Measurements from ENCODE around the gene CLTC. TPM values are rescaled to one million over a fixed set of nuclear protein-coding genes. Genes with fewer than 3 reads are reported as not detected.

Gene CLTC
- total and polyA plus RNA-seq, 2 of the 8 experiments (the other 6 are each of a cell fraction or from before 2014, with no cell fraction given), result 175 to 283 TPM

- H3K4me2 ChIP-seq (ENCODE audit: insufficient read depth in 1 of 2, low read depth in 2 of 2, low read length in 2 of 2), result no peak overlapping the region
- H3K23ac ChIP-seq (ENCODE audit: insufficient read length), result no peak overlapping the region
- no peak overlapping the region for H2BK5ac ChIP-seq (ENCODE audit: low read depth, low read length)
- peaks cover 3% of the 10 kb centered on the region; the same call in 1 of the 2 replicates for H3K79me1 ChIP-seq (ENCODE audit: low read depth, low read length)
- H4K91ac ChIP-seq (replicated peaks; ENCODE audit: insufficient read length, low read length), result no peak overlapping the region
- H4K20me1 ChIP-seq (replicated peaks in 1 of 2; ENCODE audit: control insufficient read depth in 1 of 2, insufficient read depth in 2 of 2, low read length in 2 of 2), result peaks cover 0 to 2% of the 10 kb centered on the region in 2 experiments
- no peak overlapping the region for H3K4ac ChIP-seq (replicated peaks; ENCODE audit: insufficient read length, low read depth, low read length)
- TF ChIP-seq RFX5 (IDR thresholded peaks at IDR 0.05; ENCODE audit: borderline replicate concordance, low read depth, low read length), result no peak
- no peak overlapping the region for H4K8ac ChIP-seq (ENCODE audit: extremely low read depth, insufficient read depth, low read length)
- H3K27ac ChIP-seq (ENCODE audit: low read depth, low read length), result no peak overlapping the region
- no peaks in the 10 kb centered on the region; a peak in 1 of 7 replicates for H3K4me1 ChIP-seq (replicated peaks in 1 of 4; ENCODE audit: control insufficient read depth in 3 of 4, insufficient read depth in 4 of 4, low read length in 3 of 4)
- WGBS, 2 experiments (ENCODE audit: extremely low coverage in 1 of 2, insufficient coverage in 1 of 2, insufficient read length in 1 of 2, insufficient replicate concordance in 2 of 2, low coverage in 1 of 2, low lambda C conversion rate in 2 of 2, missing lambda C conversion rate in 1 of 2), result 100% methylated on average over 1 of the region's 2 CpGs; no CpG with 5 or more reads in 1 of the 2 experiments
- H3K9me3 ChIP-seq (ENCODE audit: insufficient read depth in 2 of 2, low read depth in 1 of 2, low read length in 1 of 2), result no peaks in the 10 kb centered on the region
- peaks cover 3 to 77% of the 10 kb centered on the region in 2 experiments for H3K79me2 ChIP-seq (ENCODE audit: control insufficient read depth in 1 of 2, insufficient read depth in 2 of 2, low read length in 2 of 2)
- no peak overlapping the region for H2BK12ac ChIP-seq (ENCODE audit: low read depth, low read length)
- no peak overlapping the region for H4K5ac ChIP-seq (ENCODE audit: insufficient read length, low read depth, low read length)
- ChIA-PET POLR2A (ENCODE audit: partially characterized antibody) (no interaction called here), CTCF (ENCODE audit: partially characterized antibody) (no interaction called here)
- FAIRE-seq, result no peak
- no peak overlapping the region for H2BK15ac ChIP-seq (ENCODE audit: low read length)
- no peak overlapping the region for H2BK120ac ChIP-seq (replicated peaks; ENCODE audit: low read depth, low read length)
- no peak for DNase-seq (ENCODE audit: low read depth in 1 of 2, low spot score in 2 of 2)
- no peak overlapping the region for H3K14ac ChIP-seq (ENCODE audit: insufficient read length)
- H2BK20ac ChIP-seq (ENCODE audit: low read length), result no peak overlapping the region
- H3K36me3 ChIP-seq (ENCODE audit: control insufficient read depth in 2 of 4, insufficient read depth in 4 of 4, low read length in 3 of 4), result no peaks in the 10 kb centered on the region
- H3K18ac ChIP-seq (ENCODE audit: extremely low read depth, low read length), result no peak overlapping the region
- no peak overlapping the region for H3K4me3 ChIP-seq (ENCODE audit: extremely low read depth in 1 of 4, insufficient read depth in 2 of 4, low read depth in 3 of 4, low read length in 4 of 4)
- H2AFZ ChIP-seq (ENCODE audit: low read length), result no peak overlapping the region
- 0 out of 2 replicates have a peak, but pooled peaks cover 3% of the 10 kb centered on the region for H3K23me2 ChIP-seq (ENCODE audit: low read depth, low read length)
- no peak overlapping the region for H3K56ac ChIP-seq (replicated peaks; ENCODE audit: insufficient read length, low read depth, low read length)
- no peak overlapping the region for H3K9ac ChIP-seq (replicated peaks in 1 of 4; ENCODE audit: extremely low read depth in 1 of 4, low read depth in 3 of 4, low read length in 3 of 4)
- H3K27me3 ChIP-seq (replicated peaks in 1 of 4; ENCODE audit: control insufficient read depth in 3 of 4, extremely low read depth in 1 of 4, insufficient read depth in 3 of 4, low read length in 3 of 4), result no peaks in the 10 kb centered on the region
- H2AK5ac ChIP-seq (ENCODE audit: low read depth, low read length), result no peak overlapping the region
Measured at GRCh38 chr17:59712862-59713261, 93.2 kb downstream of the CLTC start.

All from H1 (cell line).